Measurements from ENCODE around the gene NINJ1. TPM values are rescaled to one million over a fixed set of nuclear protein-coding genes. Genes with fewer than 3 reads are reported as not detected.
A peak's percentile ranks its signal among the peaks of the same experiment; 100 is the strongest.
"Not testable (repeated sequence)": the region's sequence is repeated elsewhere in the genome, so short reads cannot be mapped to it uniquely, and the experiment has no call there.

NINJ1 gene
- total RNA-seq, 1 donor from 2014 or later = 81.8 TPM

GRCh38 chr9:93159601-93160471 is 25.8 kb upstream of the NINJ1 start:
- peak; percentile 51 for DNase-seq (ENCODE audit: low read depth)

- DNase-seq (ENCODE audit: low read depth) = no peak
Observed at GRCh38 chr9:93156475-93157008, 22.5 kb upstream of the NINJ1 start.

- DNase-seq (ENCODE audit: low read depth) = no peak
Observed at GRCh38 chr9:93155716-93156474, 21.8 kb upstream of the NINJ1 start.

DNA sequence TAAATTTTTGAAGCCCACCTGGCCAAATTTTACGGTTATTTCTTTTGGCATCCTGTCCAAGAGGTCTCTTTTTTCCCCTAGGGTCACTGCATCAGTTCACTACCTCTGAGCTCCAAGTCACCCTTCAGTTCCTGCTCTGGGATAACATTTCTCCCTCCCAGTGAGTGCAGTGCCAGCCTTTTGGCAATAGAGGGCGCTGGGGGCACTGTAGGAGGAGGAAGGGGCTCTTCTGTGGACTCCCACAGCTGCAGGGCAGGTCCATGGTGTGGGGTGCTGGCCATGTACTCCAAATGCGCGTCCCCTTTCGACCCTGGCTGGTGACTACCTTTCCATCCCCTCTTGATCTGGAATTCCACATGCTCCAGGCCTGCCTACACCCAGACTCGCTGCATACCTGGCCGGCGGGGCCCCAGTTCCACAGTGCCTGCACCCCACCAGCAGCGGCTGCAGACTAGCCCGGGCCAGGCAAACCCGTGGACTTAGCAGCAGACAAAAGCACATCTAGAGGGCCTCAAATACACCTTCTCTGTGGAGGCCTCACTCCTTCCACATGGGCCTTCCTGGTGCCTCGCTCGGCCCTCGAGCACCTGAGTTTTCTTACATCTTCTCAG is 20.3 kb upstream of the NINJ1 start:
- no peak for DNase-seq (ENCODE audit: low read depth)

- DNase-seq (ENCODE audit: low read depth) = no peak
Observed at GRCh38 chr9:93151097-93151784, 17.2 kb upstream of the NINJ1 start.

DNA sequence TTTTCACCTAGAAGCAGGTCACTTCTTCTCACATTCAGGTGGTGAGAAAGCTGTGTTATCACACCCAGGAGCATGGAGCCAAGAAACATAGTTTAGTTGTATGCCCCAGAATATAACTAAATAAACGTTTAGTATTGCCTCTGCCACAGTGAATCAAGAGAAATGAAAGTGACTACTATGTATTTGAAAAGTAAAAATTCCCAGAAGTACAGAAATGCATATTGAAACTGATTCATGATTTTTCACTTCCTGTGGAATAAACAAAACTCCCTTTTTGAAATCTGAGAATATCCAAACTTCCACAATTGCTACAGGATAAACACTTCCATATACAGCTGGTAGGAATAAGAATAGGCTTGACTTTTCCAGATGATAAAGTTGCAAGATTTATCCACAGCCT is 15.3 kb upstream of the NINJ1 start:
- DNase-seq (ENCODE audit: low read depth) = no peak

- no peak for DNase-seq (ENCODE audit: low read depth)
Observed at GRCh38 chr9:93148721-93149120, 14.7 kb upstream of the NINJ1 start.

GRCh38 chr9:93147632-93148031 is 13.6 kb upstream of the NINJ1 start:
- no peak for DNase-seq (ENCODE audit: low read depth)

- DNase-seq (ENCODE audit: low read depth) = not testable (repeated sequence)
Observed at GRCh38 chr9:93146696-93147095, 12.6 kb upstream of the NINJ1 start.

DNA sequence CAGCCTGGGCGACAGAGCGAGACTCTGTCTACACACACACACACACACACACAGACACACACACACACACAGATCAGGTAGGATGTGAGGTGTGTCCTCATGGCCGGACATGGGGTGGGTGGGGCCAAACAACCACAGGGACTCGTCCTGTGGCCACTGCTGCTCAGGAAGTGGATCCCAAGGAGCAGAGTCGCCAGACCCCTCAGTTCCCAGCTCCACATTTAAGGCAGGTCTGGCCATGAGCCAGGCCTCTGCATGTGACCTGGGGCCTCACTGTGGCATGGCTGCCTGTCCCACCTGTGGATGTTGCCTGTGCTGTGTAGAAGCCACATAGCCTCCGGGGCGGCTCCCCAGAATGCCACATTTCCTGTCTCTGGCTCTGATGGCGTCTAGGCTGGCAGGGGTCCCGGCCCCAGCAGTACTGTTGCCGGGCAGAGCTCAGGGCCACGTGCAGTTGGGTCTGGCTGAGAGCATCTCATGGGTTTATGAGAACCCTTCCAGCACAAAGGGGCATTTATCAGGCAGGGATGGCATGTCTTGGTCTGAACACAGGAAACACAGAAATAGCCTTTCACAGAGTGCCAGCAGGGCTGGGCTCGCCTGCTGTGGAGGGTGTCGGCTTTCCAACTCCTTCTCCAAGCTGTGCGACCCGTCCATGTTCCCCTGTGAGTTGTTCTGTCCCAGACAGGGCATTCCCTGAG is 9.9 kb upstream of the NINJ1 start:
- DNase-seq (ENCODE audit: low read depth) = no peak

GRCh38 chr9:93141771-93142483 is 7.9 kb upstream of the NINJ1 start:
- no peak for DNase-seq (ENCODE audit: low read depth)

- no peak for DNase-seq (ENCODE audit: low read depth)
Observed at GRCh38 chr9:93139365-93140182, 5.5 kb upstream of the NINJ1 start.

GRCh38 chr9:93138171-93138764 is 4.2 kb upstream of the NINJ1 start:
- no peak for DNase-seq (ENCODE audit: low read depth)

GRCh38 chr9:93137362-93137761 is 3.3 kb upstream of the NINJ1 start:
- no peak for DNase-seq (ENCODE audit: low read depth)

- DNase-seq (ENCODE audit: low read depth) = peak; percentile 41
Observed at GRCh38 chr9:93136011-93136440, 2.0 kb upstream of the NINJ1 start.

DNA sequence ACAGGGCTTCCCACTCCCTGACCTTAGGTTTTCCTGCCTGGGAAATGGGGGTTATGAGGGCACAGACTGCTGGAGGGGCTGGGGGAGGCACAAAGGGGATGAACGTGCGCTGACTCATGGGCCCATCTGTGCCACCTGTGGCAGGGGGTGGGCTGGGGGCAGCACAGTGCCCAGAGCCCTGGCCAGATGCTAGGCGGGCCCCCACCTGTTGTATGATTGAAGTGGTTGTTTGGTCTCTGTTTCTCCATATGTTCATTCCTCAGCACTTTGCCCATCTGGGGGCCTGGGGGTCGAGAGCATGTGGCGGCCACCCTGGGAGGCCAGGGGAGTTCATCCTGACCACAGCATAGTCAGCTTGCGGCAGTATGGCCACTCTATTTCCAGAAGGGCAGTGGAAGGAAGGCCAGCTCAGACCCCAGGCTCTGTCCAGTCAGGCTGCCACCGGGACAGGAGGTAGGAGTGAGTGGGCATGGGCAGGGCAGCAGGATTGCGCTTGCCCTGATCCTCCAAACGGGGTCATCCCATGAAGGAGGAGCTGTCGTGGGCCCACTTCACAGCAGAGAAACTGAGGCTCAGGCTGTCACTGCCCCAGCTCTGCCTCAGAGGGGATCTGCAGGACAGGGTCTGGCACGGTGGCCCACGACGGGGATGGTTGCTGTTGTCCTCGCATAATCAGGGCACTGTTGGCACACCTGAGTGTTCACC is 841 bp upstream of the NINJ1 start:
- DNase-seq (ENCODE audit: low read depth) = no peak

- DNase-seq (ENCODE audit: low read depth) = no peak
Observed at GRCh38 chr9:93133681-93134014, 403 bp downstream of the NINJ1 start.

DNA sequence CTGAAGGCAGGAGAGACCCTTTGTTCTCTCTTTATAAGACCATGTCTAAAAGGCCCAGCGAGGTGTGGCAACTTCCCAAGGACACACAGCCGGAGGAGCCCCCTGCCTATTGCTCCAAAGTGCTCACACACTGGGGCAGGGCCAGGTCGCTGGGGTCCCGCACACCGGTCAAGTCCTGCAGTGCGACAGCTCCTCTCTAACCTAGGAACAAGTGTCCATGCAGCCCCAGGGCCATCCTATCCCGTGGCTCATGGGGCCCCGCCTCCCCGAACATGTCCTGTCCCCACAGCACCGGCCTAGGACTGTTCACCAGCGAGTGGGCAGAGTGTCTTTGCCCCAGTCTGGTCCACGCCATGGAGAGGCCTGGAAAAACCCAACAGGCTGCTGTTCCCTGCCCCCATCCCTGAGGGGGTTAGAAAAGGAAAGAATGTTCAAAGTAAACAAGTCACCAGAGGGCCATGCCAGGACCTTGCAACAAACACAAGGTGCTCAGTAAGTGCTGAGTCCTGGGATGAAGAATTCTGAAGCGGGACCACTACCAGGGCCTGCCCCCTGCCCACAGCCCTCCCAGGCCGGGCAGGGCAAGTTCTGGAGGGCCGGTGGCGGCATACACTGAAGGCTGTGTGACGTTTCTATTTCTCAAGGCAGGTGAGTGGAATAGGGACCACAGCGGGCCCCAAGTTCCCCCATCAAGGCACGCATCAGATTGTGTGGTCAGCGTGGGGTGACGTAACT is 938 bp downstream of the NINJ1 start:
- peak; percentile 80 for DNase-seq (ENCODE audit: low read depth)

Data from renal cortical epithelial cell (primary cell).